ENCODE measurements around the gene TENM4. TPM values are rescaled to one million over a fixed set of nuclear protein-coding genes. Genes with fewer than 3 reads are reported as not detected.

TENM4 gene
- total RNA-seq, 1 experiment from 2014 or later: 9.9 TPM

DNA sequence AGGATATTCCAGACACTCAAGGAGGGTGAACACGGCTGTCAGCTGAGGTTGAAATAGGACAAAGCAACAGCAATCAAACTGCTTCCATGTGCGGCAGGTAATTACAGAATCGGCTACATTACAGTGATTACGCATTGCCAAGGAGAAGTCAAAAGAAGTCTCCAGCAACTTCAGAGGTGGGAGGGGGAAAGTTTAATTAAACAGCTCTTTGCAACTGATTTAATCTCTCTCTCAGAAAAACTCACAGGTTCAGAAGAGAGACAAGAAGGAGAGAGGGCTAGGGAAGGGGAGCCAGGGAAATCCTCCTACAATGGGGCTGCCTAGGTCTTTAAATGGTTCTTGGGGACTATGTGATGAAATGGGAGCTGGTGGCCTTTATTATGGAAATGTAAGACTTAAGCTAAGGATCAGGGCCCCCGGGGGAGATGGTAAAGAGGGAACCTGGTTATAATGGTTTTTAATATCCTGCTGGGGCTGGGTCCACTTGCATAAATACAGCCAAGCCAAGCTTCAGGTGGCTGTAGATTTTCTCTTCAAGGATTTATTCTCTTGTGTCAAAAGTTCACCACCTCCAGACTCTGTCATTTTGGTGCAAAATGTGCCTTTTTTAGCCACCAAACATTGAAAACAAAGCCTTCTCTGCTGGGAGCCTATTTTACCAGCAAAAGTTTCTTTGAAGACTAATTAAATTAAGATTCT is 511.5 kb downstream of the TENM4 start:
- Mint-ChIP-seq H3K4me1 (ENCODE audit: insufficient read depth, unreplicated experiment) (no peaks in the 10 kb centered on the region), H3K4me3 (ENCODE audit: unreplicated experiment) (no peak overlapping the region), H3K9me3 (ENCODE audit: unreplicated experiment) (no peaks in the 10 kb centered on the region), H3K36me3 (ENCODE audit: insufficient read depth, unreplicated experiment) (no peaks in the 10 kb centered on the region), H3K27ac (ENCODE audit: low read depth, unreplicated experiment) (no peak overlapping the region), H3K27me3 (ENCODE audit: insufficient read depth, unreplicated experiment) (no peaks in the 10 kb centered on the region)
- intact Hi-C loops (cut with micrococcal nuclease): no loop called here
- ChIA-PET POLR2A (interaction anchor here (0.7 to 1.3 kb wide), 3 partner anchors 29 to 120 kb away, joined by 3 to 4 read pairs (median 3); no protein-coding TSS in a partner anchor), CTCF (interaction anchor here (0.6 to 1.1 kb wide), 3 partner anchors 10 to 590 kb away, joined by 3 to 5 read pairs (median 4); no protein-coding TSS in a partner anchor)
- BruUV-seq (replicated peaks): no TSS peak
- TF ChIP-seq CTCF (IDR thresholded peaks at IDR 0.05; ENCODE audit: unreplicated experiment): no peak
- no peak for DNase-seq (ENCODE audit: unreplicated experiment)

DNA sequence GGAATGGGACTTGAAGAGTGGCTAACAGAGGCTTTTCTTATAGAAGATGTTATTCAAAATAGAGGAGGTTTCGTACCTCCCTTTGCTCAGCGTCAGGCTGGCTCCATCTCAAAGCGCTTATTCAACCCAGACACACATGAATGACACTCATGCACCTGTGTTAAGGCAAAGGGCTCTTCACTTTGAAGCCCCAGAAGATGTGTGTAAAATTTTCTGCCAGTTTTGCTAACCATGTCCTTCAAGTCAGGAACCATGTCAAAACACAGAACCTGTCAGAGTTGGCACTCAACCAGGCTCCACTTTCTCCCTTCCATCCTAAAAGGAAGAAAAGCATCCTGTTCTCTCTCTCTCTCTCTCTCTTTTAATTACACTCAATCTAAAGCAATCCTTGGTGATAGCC is 513.3 kb downstream of the TENM4 start:
- no peak for TF ChIP-seq CTCF (IDR thresholded peaks at IDR 0.05; ENCODE audit: unreplicated experiment)
- H3K36me3 Mint-ChIP-seq (ENCODE audit: insufficient read depth, unreplicated experiment): no peaks in the 10 kb centered on the region
- intact Hi-C loops (cut with micrococcal nuclease): no loop called here
- ChIA-PET CTCF (no interaction called here), POLR2A (no interaction called here)
- H3K27ac Mint-ChIP-seq (ENCODE audit: low read depth, unreplicated experiment): no peak overlapping the region
- H3K27me3 Mint-ChIP-seq (ENCODE audit: insufficient read depth, unreplicated experiment): no peaks in the 10 kb centered on the region
- no peak overlapping the region for H3K4me3 Mint-ChIP-seq (ENCODE audit: unreplicated experiment)
- H3K4me1 Mint-ChIP-seq (ENCODE audit: insufficient read depth, unreplicated experiment): no peaks in the 10 kb centered on the region
- BruUV-seq (replicated peaks): no TSS peak
- DNase-seq (ENCODE audit: unreplicated experiment): no peak
- no peaks in the 10 kb centered on the region for H3K9me3 Mint-ChIP-seq (ENCODE audit: unreplicated experiment)

DNA sequence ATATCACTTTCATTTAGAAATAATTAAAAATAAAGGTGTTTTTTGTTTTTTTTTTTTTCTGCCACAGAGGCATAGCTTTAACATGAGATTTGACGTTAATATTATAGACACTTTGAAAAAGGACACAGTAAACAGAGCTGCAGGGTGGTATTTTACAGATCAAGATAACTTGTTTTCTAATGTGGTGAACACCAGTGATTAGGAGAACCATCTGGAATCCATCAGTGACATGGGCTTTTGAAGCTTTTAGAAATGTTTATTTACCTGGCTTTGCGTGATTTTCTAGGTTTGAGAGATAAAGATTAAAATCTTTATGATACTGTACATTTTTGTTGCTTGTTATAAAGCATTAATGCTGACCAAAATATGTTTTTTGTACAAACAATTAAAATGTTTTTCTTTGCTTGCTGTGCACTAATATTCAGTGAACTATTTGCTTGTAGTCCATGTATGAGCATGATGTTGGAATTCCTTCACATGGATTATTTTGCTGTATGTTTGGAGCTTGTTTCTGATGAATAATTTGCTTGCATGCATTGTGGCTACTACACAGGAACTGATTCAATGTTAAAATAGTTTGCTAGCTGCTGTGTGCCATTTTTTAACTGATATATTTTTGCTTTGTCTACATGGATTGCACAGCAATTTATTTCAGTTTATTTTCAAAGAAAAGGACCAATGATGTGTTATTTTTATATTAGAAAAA is 514.0 kb downstream of the TENM4 start:
- ChIA-PET POLR2A (no interaction called here), CTCF (no interaction called here)
- BruUV-seq (replicated peaks): no TSS peak
- no peak overlapping the region for H3K4me3 Mint-ChIP-seq (ENCODE audit: unreplicated experiment)
- H3K36me3 Mint-ChIP-seq (ENCODE audit: insufficient read depth, unreplicated experiment): no peaks in the 10 kb centered on the region
- no peaks in the 10 kb centered on the region for H3K9me3 Mint-ChIP-seq (ENCODE audit: unreplicated experiment)
- H3K27ac Mint-ChIP-seq (ENCODE audit: low read depth, unreplicated experiment): no peak overlapping the region
- no peaks in the 10 kb centered on the region for H3K4me1 Mint-ChIP-seq (ENCODE audit: insufficient read depth, unreplicated experiment)
- DNase-seq (ENCODE audit: unreplicated experiment): no peak
- TF ChIP-seq CTCF (IDR thresholded peaks at IDR 0.05; ENCODE audit: unreplicated experiment): no peak
- intact Hi-C loops (cut with micrococcal nuclease): no loop called here
- no peaks in the 10 kb centered on the region for H3K27me3 Mint-ChIP-seq (ENCODE audit: insufficient read depth, unreplicated experiment)

- H3K27ac Mint-ChIP-seq (ENCODE audit: low read depth, unreplicated experiment): no peak overlapping the region
- H3K27me3 Mint-ChIP-seq (ENCODE audit: insufficient read depth, unreplicated experiment): no peaks in the 10 kb centered on the region
- DNase-seq (ENCODE audit: unreplicated experiment): no peak
- no peaks in the 10 kb centered on the region for H3K36me3 Mint-ChIP-seq (ENCODE audit: insufficient read depth, unreplicated experiment)
- no peak for TF ChIP-seq CTCF (IDR thresholded peaks at IDR 0.05; ENCODE audit: unreplicated experiment)
- no peak overlapping the region for H3K4me3 Mint-ChIP-seq (ENCODE audit: unreplicated experiment)
- intact Hi-C loops (cut with micrococcal nuclease): no loop called here
- POLR2A ChIA-PET: no interaction called here
- no TSS peak for BruUV-seq (replicated peaks)
- H3K4me1 Mint-ChIP-seq (ENCODE audit: insufficient read depth, unreplicated experiment): no peaks in the 10 kb centered on the region
- CTCF ChIA-PET: no interaction called here
- H3K9me3 Mint-ChIP-seq (ENCODE audit: unreplicated experiment): no peaks in the 10 kb centered on the region
These were observed 515.4 kb downstream of the TENM4 start for GRCh38 chr11:78925387-78925786.

Data from MCF 10A (cell line).